ENCODE data around the gene LMAN1L.

DNA sequence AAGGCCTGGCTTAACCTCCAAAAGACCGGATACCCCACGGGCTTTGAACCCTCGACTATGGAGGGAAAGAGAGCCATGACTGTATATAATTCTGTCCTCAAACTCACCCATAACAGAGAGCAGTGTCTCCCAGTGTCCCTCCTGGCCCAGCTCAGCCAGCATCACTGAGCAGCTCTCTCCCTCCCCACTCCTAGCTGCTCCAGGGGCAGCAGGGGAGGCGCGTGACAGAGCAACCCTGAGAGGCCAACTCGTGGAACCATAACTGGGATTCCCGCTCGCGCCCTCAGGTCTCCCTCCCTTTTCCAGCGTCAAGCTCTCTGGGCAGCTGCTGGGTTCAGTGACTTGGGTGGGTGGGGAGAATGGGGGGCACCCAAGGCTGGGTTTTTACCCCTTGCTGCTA is 13.2 kb downstream of the LMAN1L start:
- TF ChIP-seq CTCF (IDR thresholded peaks at IDR 0.05 in 4 of 5, conservative IDR thresholded peaks at IDR 0.05 in 1 of 5): no peak
- TF ChIP-seq POLR2A (IDR thresholded peaks at IDR 0.05): no peak
